Hepatocyte (in vitro differentiated cells): ENCODE data around the gene BICDL2. TPM values are rescaled to one million over a fixed set of nuclear protein-coding genes. Genes with fewer than 3 reads are reported as not detected.

Source experiments
- DNase-seq: peaks from one replicate; pipeline ENCODE4 v3.0.0-alpha.2; 2016; ENCODE audit warnings: low spot score
- H2AFZ ChIP-seq: fragments of 200-600 bp; sonication (generic); 2 replicates; pipeline ENCODE4 v1.6.0; 2016; ENCODE audit warnings: antibody characterized with exemption, mild to moderate bottlenecking
- H3K27ac ChIP-seq: fragments of 200-600 bp; sonication (generic); 2 replicates; pipeline ENCODE4 v1.5.1; 2016; ENCODE audit warnings: mild to moderate bottlenecking
- H3K27me3 ChIP-seq: fragments of 200-600 bp; sonication (generic); 2 replicates; pipeline ENCODE4 v1.6.1; 2016
- H3K36me3 ChIP-seq: fragments of 200-600 bp; sonication (generic); replicated peaks from 2 replicates; pipeline ENCODE4 v1.5.1; 2016; ENCODE audit warnings: low read depth; ENCODE audit not compliant: insufficient read depth
- H3K4me1 ChIP-seq: fragments of 200-600 bp; sonication (generic); 2 replicates; pipeline ENCODE4 v1.5.1; 2016; ENCODE audit warnings: mild to moderate bottlenecking, moderate library complexity; ENCODE audit not compliant: insufficient read depth
- H3K4me2 ChIP-seq: fragments of 200-600 bp; sonication (generic); 2 replicates; pipeline ENCODE4 v1.6.0; 2016
- H3K4me3 ChIP-seq: fragments of 200-600 bp; sonication (generic); 2 replicates; pipeline ENCODE4 v1.5.1; 2016; ENCODE audit warnings: mild to moderate bottlenecking
- H3K79me2 ChIP-seq: fragments of 200-600 bp; sonication (generic); 2 replicates; pipeline ENCODE4 v1.6.0; 2017; ENCODE audit warnings: mild to moderate bottlenecking
- H3K9me2 ChIP-seq: fragments of 200-600 bp; sonication (generic); replicated peaks from 2 replicates; pipeline ENCODE4 v1.6.0; 2017; ENCODE audit warnings: mild to moderate bottlenecking; ENCODE audit not compliant: insufficient read depth
- H3K9me3 ChIP-seq: fragments of 200-600 bp; sonication (generic); 2 replicates; pipeline ENCODE4 v1.5.1; 2016; ENCODE audit warnings: low read depth, mild to moderate bottlenecking
- H4K20me1 ChIP-seq: fragments of 200-600 bp; sonication (generic); 2 replicates; pipeline ENCODE4 v1.6.0; 2016; ENCODE audit warnings: mild to moderate bottlenecking; ENCODE audit not compliant: insufficient read depth, poor library complexity, severe bottlenecking
- CTCF ChIP-seq: fragments of 200-600 bp; sonication (generic); IDR thresholded peaks from 2 replicates; pipeline ENCODE4 v1.5.1; 2016; ENCODE audit warnings: antibody characterized with exemption, mild to moderate bottlenecking; ENCODE audit not compliant: poor library complexity
- EZH2 ChIP-seq: fragments of 200-600 bp; sonication (generic); IDR thresholded peaks from 2 replicates; pipeline ENCODE4 v1.6.1; 2016; ENCODE audit warnings: antibody characterized with exemption, mild to moderate bottlenecking, borderline replicate concordance
- EZH2phosphoT487 ChIP-seq: fragments of 200-600 bp; sonication (generic); IDR thresholded peaks from one replicate; pipeline ENCODE4 v1.6.1; 2018; ENCODE audit warnings: antibody characterized with exemption, mild to moderate bottlenecking, low read depth, moderate library complexity; ENCODE audit not compliant: unreplicated experiment, severe bottlenecking
- WGBS: methylation state at CpG from one replicate; pipeline ENCODE4 v1.1.6; 2016; ENCODE audit warnings: low lambda C conversion rate; ENCODE audit errors: missing lambda C conversion rate; 5-methylcytosine and 5-hydroxymethylcytosine counted together
- polyA plus RNA-seq: library from polyadenylated mRNA; unstranded; fragments of >200 nt; fragmentation: Nextera tagmentation; extraction: Ambion mirVana; gene quantifications from 2 replicates; pipeline ENCODE4 v1.2.1, GENCODE V29; 2016
- total RNA-seq: library from RNA; depleted of rRNA; stranded (reverse); fragments of >200 nt; gene quantifications from 2 replicates; pipeline ENCODE4 v1.2.3, GENCODE V29; 2014

BICDL2 gene
- total and polyA plus RNA-seq, 2 experiments from 2014 or later = 12.3 to 12.8 TPM

- H3K4me2 ChIP-seq = peak overlapping the region; percentile 96
- peaks cover 78% of the 10 kb centered on the region for H3K27me3 ChIP-seq
- no peaks in the 10 kb centered on the region for H3K9me2 ChIP-seq
- no peak overlapping the region for H3K4me3 ChIP-seq
- peaks cover 20% of the 10 kb centered on the region for H3K4me1 ChIP-seq
- no peak overlapping the region for H2AFZ ChIP-seq
- no peak for DNase-seq
- no peaks in the 10 kb centered on the region for H3K9me3 ChIP-seq
- no peaks in the 10 kb centered on the region for H3K79me2 ChIP-seq
- TF ChIP-seq EZH2phosphoT487 = no peak
- no peak for TF ChIP-seq CTCF
- TF ChIP-seq EZH2 = no peak
- H3K36me3 ChIP-seq = no peaks in the 10 kb centered on the region
- no peak overlapping the region for H3K27ac ChIP-seq
- H4K20me1 ChIP-seq = no peaks in the 10 kb centered on the region
- WGBS = 88% methylated on average over 6 of the region's 6 CpGs
Observed at GRCh38 chr16:3044708-3045107, 8.0 kb upstream of the BICDL2 start.

GRCh38 chr16:3042376-3042775 lies 5.6 kb upstream of the BICDL2 start:
- Histone ChIP-seq H3K27ac (no peak overlapping the region), H3K79me2 (no peaks in the 10 kb centered on the region), H3K4me2 (no peak overlapping the region), H3K36me3 (no peaks in the 10 kb centered on the region), H3K4me1 (peaks cover 20% of the 10 kb centered on the region), H4K20me1 (no peaks in the 10 kb centered on the region), H3K27me3 (peaks cover 67% of the 10 kb centered on the region), H3K9me2 (no peaks in the 10 kb centered on the region), H3K4me3 (no peak overlapping the region), H2AFZ (no peak overlapping the region), H3K9me3 (no peaks in the 10 kb centered on the region)
- DNase-seq = no peak
- WGBS = 90% methylated on average over 3 of the region's 3 CpGs
- no peak for TF ChIP-seq EZH2phosphoT487
- no peak for TF ChIP-seq EZH2
- TF ChIP-seq CTCF = no peak

GRCh38 chr16:3038896-3039295 lies 2.2 kb upstream of the BICDL2 start:
- no peaks in the 10 kb centered on the region for H3K9me2 ChIP-seq
- H3K36me3 ChIP-seq = no peaks in the 10 kb centered on the region
- H3K4me3 ChIP-seq = no peak overlapping the region
- peaks cover 48% of the 10 kb centered on the region for H3K27me3 ChIP-seq
- H3K4me2 ChIP-seq = no peak overlapping the region
- H4K20me1 ChIP-seq = no peaks in the 10 kb centered on the region
- H2AFZ ChIP-seq = no peak overlapping the region
- no peak for TF ChIP-seq EZH2
- no peak for TF ChIP-seq CTCF
- TF ChIP-seq EZH2phosphoT487 = no peak
- no peaks in the 10 kb centered on the region for H3K9me3 ChIP-seq
- 83% methylated on average over 5 of the region's 5 CpGs for WGBS
- H3K27ac ChIP-seq = no peak overlapping the region
- H3K79me2 ChIP-seq = no peaks in the 10 kb centered on the region
- no peaks in the 10 kb centered on the region for H3K4me1 ChIP-seq
- DNase-seq = peak; percentile 41

GRCh38 chr16:3038256-3038655 lies 1.5 kb upstream of the BICDL2 start:
- Histone ChIP-seq H4K20me1 (no peaks in the 10 kb centered on the region), H3K4me3 (no peak overlapping the region), H3K4me2 (no peak overlapping the region), H2AFZ (no peak overlapping the region), H3K36me3 (no peaks in the 10 kb centered on the region), H3K9me2 (no peaks in the 10 kb centered on the region), H3K27me3 (peaks cover 42% of the 10 kb centered on the region), H3K4me1 (no peaks in the 10 kb centered on the region), H3K27ac (no peak overlapping the region), H3K79me2 (no peaks in the 10 kb centered on the region), H3K9me3 (no peaks in the 10 kb centered on the region)
- 34% methylated on average over 11 of the region's 11 CpGs for WGBS
- peak; percentile 71 for DNase-seq
- TF ChIP-seq EZH2 (no peak), CTCF (no peak), EZH2phosphoT487 (no peak)
